Breast epithelium (tissue), 3 donors: ENCODE measurements around the gene NUDC.

Experiments used
- POLR2AphosphoS5 ChIP-seq, 3 donors: sonication (generic); formaldehyde crosslinking; IDR thresholded peaks; one replicate each; pipeline ENCODE4 v1.6.1; 2017; ENCODE audit warnings: antibody characterized with exemption in 3 of 3
- TF ChIP-seq, protein P1 (sequence below), 3 donors: fragments of 450-650 bp; IDR thresholded peaks; one replicate each; pipeline ENCODE4 v1.5.1; 2016 to 2017; ENCODE audit warnings: antibody characterized with exemption in 3 of 3, mild to moderate bottlenecking in 3 of 3, moderate library complexity in 3 of 3

DNA sequence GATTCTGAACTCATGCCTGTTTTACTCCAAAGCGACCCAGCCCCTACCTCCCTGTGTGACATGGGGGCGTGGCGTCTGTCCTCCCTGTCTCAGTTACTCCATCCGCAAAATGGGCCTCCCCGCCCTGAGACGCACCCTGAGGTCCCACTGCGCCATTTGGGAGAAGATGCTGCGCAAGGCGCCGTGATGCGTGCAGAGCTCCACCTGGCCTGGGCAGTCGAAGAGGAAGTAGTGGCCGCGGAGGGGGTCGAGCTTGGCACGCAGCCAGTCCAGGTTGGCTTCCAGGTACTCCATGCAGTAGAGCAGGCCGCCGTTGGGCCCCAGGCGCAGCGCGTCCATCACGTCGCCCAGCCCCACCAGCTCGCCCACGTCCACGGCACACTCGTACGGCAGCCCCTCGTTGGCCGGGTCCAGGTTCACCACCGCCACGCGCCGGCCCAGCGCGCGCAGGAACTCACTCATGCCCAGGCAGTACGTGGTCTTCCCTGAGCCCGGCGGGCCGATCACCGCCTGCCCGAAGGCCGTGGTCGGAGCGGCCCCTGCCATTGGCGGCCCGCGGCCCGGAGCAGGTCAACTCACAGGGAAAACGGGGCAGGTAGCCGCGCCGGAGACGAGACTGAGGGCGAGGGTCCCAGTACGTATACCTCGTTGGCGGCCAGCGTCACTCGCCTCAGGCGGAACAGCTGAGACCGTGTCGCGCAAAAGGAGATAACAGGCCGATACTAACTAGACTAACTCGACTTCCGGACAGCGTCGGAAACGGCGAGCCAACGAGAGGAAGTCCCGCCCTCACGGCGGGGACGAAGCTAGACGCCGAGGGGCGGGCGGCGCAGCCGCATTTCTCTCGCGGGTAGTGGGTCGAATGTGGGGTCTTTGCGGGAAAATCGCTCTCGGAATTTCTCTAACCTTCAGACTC is 31.7 kb upstream of the NUDC start, which contains the start of gene GPN2:
- TF ChIP-seq, protein P1, sequence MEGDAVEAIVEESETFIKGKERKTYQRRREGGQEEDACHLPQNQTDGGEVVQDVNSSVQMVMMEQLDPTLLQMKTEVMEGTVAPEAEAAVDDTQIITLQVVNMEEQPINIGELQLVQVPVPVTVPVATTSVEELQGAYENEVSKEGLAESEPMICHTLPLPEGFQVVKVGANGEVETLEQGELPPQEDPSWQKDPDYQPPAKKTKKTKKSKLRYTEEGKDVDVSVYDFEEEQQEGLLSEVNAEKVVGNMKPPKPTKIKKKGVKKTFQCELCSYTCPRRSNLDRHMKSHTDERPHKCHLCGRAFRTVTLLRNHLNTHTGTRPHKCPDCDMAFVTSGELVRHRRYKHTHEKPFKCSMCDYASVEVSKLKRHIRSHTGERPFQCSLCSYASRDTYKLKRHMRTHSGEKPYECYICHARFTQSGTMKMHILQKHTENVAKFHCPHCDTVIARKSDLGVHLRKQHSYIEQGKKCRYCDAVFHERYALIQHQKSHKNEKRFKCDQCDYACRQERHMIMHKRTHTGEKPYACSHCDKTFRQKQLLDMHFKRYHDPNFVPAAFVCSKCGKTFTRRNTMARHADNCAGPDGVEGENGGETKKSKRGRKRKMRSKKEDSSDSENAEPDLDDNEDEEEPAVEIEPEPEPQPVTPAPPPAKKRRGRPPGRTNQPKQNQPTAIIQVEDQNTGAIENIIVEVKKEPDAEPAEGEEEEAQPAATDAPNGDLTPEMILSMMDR (IDR thresholded peaks at IDR 0.05): no peak
- TF ChIP-seq POLR2AphosphoS5 (IDR thresholded peaks at IDR 0.05): peak in 2 of 3 donors; percentile 79 to 90
